Trophoblast cell (in vitro differentiated cells and primary cell): ENCODE data around the gene CASTOR1.

Experiments
- DNase-seq, 2 donors: peaks; one replicate each; pipeline ENCODE4 v3.0.0-alpha.2; 2016
- H2AFZ ChIP-seq: 2 replicates; pipeline ENCODE4 v1.6.1; 2013; ENCODE audit warnings: low read length, moderate library complexity, mild to moderate bottlenecking; ENCODE audit not compliant: insufficient read depth, poor library complexity
- H2AK5ac ChIP-seq: 2 replicates; pipeline ENCODE4 v1.6.1; 2013; ENCODE audit warnings: mild to moderate bottlenecking, low read length
- H2BK120ac ChIP-seq: 2 replicates; pipeline ENCODE4 v1.6.1; 2013; ENCODE audit warnings: low read length, mild to moderate bottlenecking, moderate library complexity; ENCODE audit not compliant: insufficient read depth, poor library complexity
- H2BK12ac ChIP-seq: 2 replicates; pipeline ENCODE4 v1.6.1; 2013; ENCODE audit warnings: mild to moderate bottlenecking, low read length, moderate library complexity
- H2BK5ac ChIP-seq: 2 replicates; pipeline ENCODE4 v1.6.1; 2013; ENCODE audit warnings: low read length, low read depth, moderate library complexity, mild to moderate bottlenecking; ENCODE audit not compliant: poor library complexity
- H3K14ac ChIP-seq: 2 replicates; pipeline ENCODE4 v1.6.1; 2013; ENCODE audit warnings: mild to moderate bottlenecking, low read length
- H3K18ac ChIP-seq: 2 replicates; pipeline ENCODE4 v1.6.1; 2013; ENCODE audit warnings: mild to moderate bottlenecking, low read length
- H3K23ac ChIP-seq: 2 replicates; pipeline ENCODE4 v1.6.1; 2013; ENCODE audit warnings: low read length
- H3K27ac ChIP-seq: 2 replicates; pipeline ENCODE4 v1.5.1; 2013; ENCODE audit warnings: low read depth, mild to moderate bottlenecking, inconsistent platforms, low read length, moderate library complexity
- H3K27me3 ChIP-seq: 2 replicates; pipeline ENCODE4 v1.6.1; 2013; ENCODE audit warnings: inconsistent platforms, mild to moderate bottlenecking, low read length, moderate library complexity; ENCODE audit not compliant: insufficient read depth
- H3K36me3 ChIP-seq, 2 experiments: 1 replicate in 1 of 2; 2 replicates in 1 of 2; pipeline ENCODE4 v1.6.1; 2013; ENCODE audit warnings: low read length in 2 of 2, mild to moderate bottlenecking in 2 of 2, moderate library complexity in 1 of 2; ENCODE audit not compliant: insufficient read depth in 2 of 2, control insufficient read depth in 1 of 2
- H3K4ac ChIP-seq: 2 replicates; pipeline ENCODE4 v1.6.1; 2013; ENCODE audit warnings: low read depth, mild to moderate bottlenecking, low read length, moderate library complexity
- H3K4me1 ChIP-seq, 2 experiments: 1 replicate in 1 of 2; 2 replicates in 1 of 2; pipeline ENCODE4 v1.6.1; 2013; ENCODE audit warnings: low read length in 2 of 2, mild to moderate bottlenecking in 2 of 2, moderate library complexity in 1 of 2; ENCODE audit not compliant: insufficient read depth in 2 of 2, control insufficient read depth in 1 of 2
- H3K4me2 ChIP-seq: 2 replicates; pipeline ENCODE4 v1.6.1; 2013; ENCODE audit warnings: inconsistent platforms, mild to moderate bottlenecking, low read length, moderate library complexity
- H3K4me3 ChIP-seq: 2 replicates; pipeline ENCODE4 v1.5.1; 2013; ENCODE audit warnings: mild to moderate bottlenecking, low read depth, low read length, inconsistent platforms
- H3K79me1 ChIP-seq: one replicate; pipeline ENCODE4 v1.6.1; 2013; ENCODE audit warnings: low read length
- H3K79me2 ChIP-seq: 2 replicates; pipeline ENCODE4 v1.6.1; 2013; ENCODE audit warnings: low read length, mild to moderate bottlenecking; ENCODE audit not compliant: control insufficient read depth, insufficient read depth, poor library complexity
- H3K9ac ChIP-seq: 2 replicates; pipeline ENCODE4 v1.6.1; 2013; ENCODE audit warnings: mild to moderate bottlenecking, low read length
- H3K9me3 ChIP-seq: 2 replicates; pipeline ENCODE4 v1.6.1; 2013; ENCODE audit warnings: low read depth, mild to moderate bottlenecking, control low read depth, inconsistent platforms, low read length; ENCODE audit not compliant: insufficient read depth
- H4K12ac ChIP-seq: 2 replicates; pipeline ENCODE4 v1.6.1; 2013; ENCODE audit warnings: low read depth, mild to moderate bottlenecking, low read length, moderate library complexity
- H4K8ac ChIP-seq: 2 replicates; pipeline ENCODE4 v1.6.1; 2013; ENCODE audit warnings: low read depth, mild to moderate bottlenecking, low read length, moderate library complexity
- H4K91ac ChIP-seq: one replicate; pipeline ENCODE4 v1.6.1; 2013; ENCODE audit warnings: low read depth, mild to moderate bottlenecking, low read length, moderate library complexity
- WGBS: extraction: QIAGEN DNeasy Blood & Tissue Kit; methylation state at CpG from one replicate; pipeline ENCODE4 v1.1.7; 2013; ENCODE audit warnings: missing lambda C conversion rate; ENCODE audit not compliant: insufficient read length, insufficient coverage; ENCODE audit errors: extremely low coverage; 5-methylcytosine and 5-hydroxymethylcytosine counted together

CASTOR1 gene

GRCh38 chr22:30324014-30324730 is 34.9 kb upstream of the CASTOR1 start:
- H3K79me2 ChIP-seq: peaks cover 45% of the 10 kb centered on the region
- H2BK120ac ChIP-seq: no peak overlapping the region
- H2AFZ ChIP-seq: no peak overlapping the region
- H3K18ac ChIP-seq: no peak overlapping the region
- peak overlapping the region; percentile 68 for H3K4ac ChIP-seq
- H3K9ac ChIP-seq: peak overlapping the region; percentile 54
- no peaks in the 10 kb centered on the region for H3K27me3 ChIP-seq
- H4K12ac ChIP-seq: no peak overlapping the region
- DNase-seq: no peak
- peak overlapping the region; percentile 73 for H3K4me2 ChIP-seq
- H3K14ac ChIP-seq: no peak overlapping the region
- H2BK12ac ChIP-seq: no peak overlapping the region
- H3K9me3 ChIP-seq: no peaks in the 10 kb centered on the region
- H3K79me1 ChIP-seq: peaks cover 38% of the 10 kb centered on the region
- no peak overlapping the region for H4K91ac ChIP-seq
- H3K4me1 ChIP-seq: peaks cover 43 to 53% of the 10 kb centered on the region in 2 experiments
- no peak overlapping the region for H2AK5ac ChIP-seq
- H3K27ac ChIP-seq: no peak overlapping the region
- no peak overlapping the region for H3K23ac ChIP-seq
- H3K4me3 ChIP-seq: no peak overlapping the region
- no peak overlapping the region for H2BK5ac ChIP-seq
- peak overlapping the region; percentile 43 for H4K8ac ChIP-seq
- peaks cover 24 to 28% of the 10 kb centered on the region in 2 experiments for H3K36me3 ChIP-seq
- no CpG with 5 or more reads among the region's 8 CpGs for WGBS

- Histone ChIP-seq H4K91ac (no peak overlapping the region), H3K79me2 (peaks cover 47% of the 10 kb centered on the region), H2AFZ (no peak overlapping the region), H3K9me3 (no peaks in the 10 kb centered on the region), H3K14ac (no peak overlapping the region), H3K4me1 (peaks cover 50 to 61% of the 10 kb centered on the region in 2 experiments), H3K36me3 (peaks cover 30 to 35% of the 10 kb centered on the region in 2 experiments), H3K4me2 (no peak overlapping the region), H3K4me3 (no peak overlapping the region), H3K23ac (no peak overlapping the region), H4K8ac (no peak overlapping the region), H3K27me3 (no peaks in the 10 kb centered on the region), H4K12ac (no peak overlapping the region), H2BK12ac (no peak overlapping the region), H2BK5ac (no peak overlapping the region), H2BK120ac (no peak overlapping the region), H3K27ac (no peak overlapping the region), H2AK5ac (no peak overlapping the region), H3K79me1 (peaks cover 35% of the 10 kb centered on the region), H3K4ac (peak overlapping the region; percentile 61), H3K9ac (no peak overlapping the region), H3K18ac (no peak overlapping the region)
- no CpG with 5 or more reads among the region's 3 CpGs for WGBS
- no peak for DNase-seq
These were observed 33.9 kb upstream of the CASTOR1 start for GRCh38 chr22:30323246-30323645.

- no peak overlapping the region for H2BK12ac ChIP-seq
- no peak overlapping the region for H3K9ac ChIP-seq
- H3K23ac ChIP-seq: no peak overlapping the region
- no peak overlapping the region for H2BK5ac ChIP-seq
- H3K79me2 ChIP-seq: peaks cover 45% of the 10 kb centered on the region
- H4K91ac ChIP-seq: no peak overlapping the region
- H4K8ac ChIP-seq: no peak overlapping the region
- DNase-seq: no peak
- peaks cover 50 to 62% of the 10 kb centered on the region in 2 experiments for H3K4me1 ChIP-seq
- no peak overlapping the region for H3K4me3 ChIP-seq
- H4K12ac ChIP-seq: no peak overlapping the region
- peaks cover 30 to 41% of the 10 kb centered on the region in 2 experiments for H3K36me3 ChIP-seq
- H3K27me3 ChIP-seq: no peaks in the 10 kb centered on the region
- H3K4ac ChIP-seq: peak overlapping the region; percentile 68
- H3K4me2 ChIP-seq: no peak overlapping the region
- no peak overlapping the region for H3K14ac ChIP-seq
- peak overlapping the region; percentile 47 for H2AFZ ChIP-seq
- no peak overlapping the region for H3K18ac ChIP-seq
- no peaks in the 10 kb centered on the region for H3K9me3 ChIP-seq
- WGBS: no CpG with 5 or more reads among the region's 2 CpGs
- H3K79me1 ChIP-seq: peaks cover 23% of the 10 kb centered on the region
- no peak overlapping the region for H2AK5ac ChIP-seq
- no peak overlapping the region for H3K27ac ChIP-seq
- no peak overlapping the region for H2BK120ac ChIP-seq
These were observed 32.2 kb upstream of the CASTOR1 start for GRCh38 chr22:30321461-30321860.

- no peak overlapping the region for H4K8ac ChIP-seq
These were observed 30.8 kb upstream of the CASTOR1 start for GRCh38 chr22:30320021-30320556.

More at GRCh38 chr22:30320021-30320556, 30.8 kb upstream of the CASTOR1 start:
- peak overlapping the region; percentile 58 for H3K18ac ChIP-seq
- no peak overlapping the region for H4K12ac ChIP-seq
- no peaks in the 10 kb centered on the region for H3K9me3 ChIP-seq
- H2BK5ac ChIP-seq: no peak overlapping the region
- no peak overlapping the region for H4K91ac ChIP-seq
- no peak overlapping the region for H3K14ac ChIP-seq
- no peak for DNase-seq
- H3K9ac ChIP-seq: peak overlapping the region; percentile 46
- H2AK5ac ChIP-seq: no peak overlapping the region
- no peak overlapping the region for H3K4me2 ChIP-seq
- peaks cover 54 to 64% of the 10 kb centered on the region in 2 experiments for H3K4me1 ChIP-seq
- H2AFZ ChIP-seq: no peak overlapping the region
- H3K36me3 ChIP-seq: peaks cover 30 to 45% of the 10 kb centered on the region in 2 experiments
- WGBS: no CpG with 5 or more reads among the region's 3 CpGs
- H3K79me1 ChIP-seq: peaks cover 21% of the 10 kb centered on the region
- H3K27ac ChIP-seq: no peak overlapping the region
- H2BK12ac ChIP-seq: peak overlapping the region; percentile 10
- no peaks in the 10 kb centered on the region for H3K27me3 ChIP-seq
- H3K79me2 ChIP-seq: peaks cover 39% of the 10 kb centered on the region
- H3K23ac ChIP-seq: no peak overlapping the region
- peak overlapping the region; percentile 48 for H3K4ac ChIP-seq
- H3K4me3 ChIP-seq: no peak overlapping the region
- H2BK120ac ChIP-seq: no peak overlapping the region
